SJCRH30 (cell line): ENCODE data around the gene HIPK3. TPM values are rescaled to one million over a fixed set of nuclear protein-coding genes. Genes with fewer than 3 reads are reported as not detected.

Experiments
- DNase-seq, 2 experiments: peaks; one replicate each; pipeline ENCODE4 v3.0.0-alpha.2; 2015 to 2020
- H3K27ac ChIP-seq: fragments of 250-450 bp; sonication (Bioruptor Pico); 2 replicates; pipeline ENCODE4 v1.5.1; 2020; ENCODE audit warnings: mild to moderate bottlenecking, moderate library complexity
- H3K27me3 ChIP-seq: fragments of 250-450 bp; sonication (Bioruptor Pico); 2 replicates; pipeline ENCODE4 v1.5.1; 2020; ENCODE audit warnings: mild to moderate bottlenecking, moderate library complexity
- H3K36me3 ChIP-seq: fragments of 250-450 bp; sonication (Bioruptor Pico); 2 replicates; pipeline ENCODE4 v1.5.1; 2020; ENCODE audit warnings: mild to moderate bottlenecking, moderate library complexity
- H3K4me1 ChIP-seq: fragments of 250-450 bp; sonication (Bioruptor Pico); 2 replicates; pipeline ENCODE4 v1.5.1; 2020; ENCODE audit warnings: mild to moderate bottlenecking, moderate library complexity
- H3K4me3 ChIP-seq: fragments of 250-450 bp; sonication (Bioruptor Pico); 2 replicates; pipeline ENCODE4 v1.5.1; 2020; ENCODE audit warnings: mild to moderate bottlenecking, moderate library complexity
- H3K9me3 ChIP-seq: fragments of 250-450 bp; sonication (Bioruptor Pico); replicated peaks from 2 replicates; pipeline ENCODE4 v1.5.1; 2020; ENCODE audit warnings: mild to moderate bottlenecking, moderate library complexity
- total RNA-seq: library from RNA; depleted of rRNA; stranded (reverse); fragments of >200 nt; shearing (Covaris generic); gene quantifications from 2 replicates; pipeline ENCODE4 v1.2.3, GENCODE V29; 2014; rRNA removed

HIPK3 gene
- total RNA-seq, 1 experiment from 2014 or later, result 51.7 TPM

- no peak for DNase-seq
- no peaks in the 10 kb centered on the region for H3K36me3 ChIP-seq
Measured at GRCh38 chr11:33394431-33395109, 137.4 kb downstream of the HIPK3 start.

DNA sequence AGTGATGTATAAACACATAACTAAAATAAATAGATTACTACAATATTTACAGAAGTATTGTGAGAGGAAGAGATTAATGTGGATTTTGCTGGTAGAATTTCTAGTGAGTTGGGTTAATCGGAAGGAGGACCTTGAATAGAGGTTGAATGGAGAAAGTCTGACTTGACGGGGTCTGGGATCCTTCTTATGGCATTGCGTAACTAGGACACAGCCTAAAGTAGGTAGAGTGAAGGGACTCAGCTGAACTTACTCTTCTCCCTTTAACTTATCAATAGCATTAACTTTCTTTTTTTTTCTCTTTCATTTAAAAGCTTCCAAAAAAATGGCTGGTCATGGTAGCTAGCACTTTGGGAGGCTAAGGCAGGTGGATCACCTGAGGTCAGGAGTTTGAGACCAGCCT, 139.2 kb downstream of the HIPK3 start:
- H3K4me1 ChIP-seq, result peaks cover 9% of the 10 kb centered on the region
- H3K36me3 ChIP-seq, result no peaks in the 10 kb centered on the region
- no peak for DNase-seq

More at GRCh38 chr11:33394431-33395109, 137.4 kb downstream of the HIPK3 start:
- Histone ChIP-seq H3K4me1 (peaks cover 10% of the 10 kb centered on the region), H3K9me3 (no peaks in the 10 kb centered on the region), H3K27me3 (no peaks in the 10 kb centered on the region), H3K27ac (no peak overlapping the region), H3K4me3 (no peak overlapping the region)

GRCh38 chr11:33399421-33399820, 142.2 kb downstream of the HIPK3 start:
- no peaks in the 10 kb centered on the region for H3K9me3 ChIP-seq
- H3K27me3 ChIP-seq, result no peaks in the 10 kb centered on the region
- no peak overlapping the region for H3K27ac ChIP-seq
- no peaks in the 10 kb centered on the region for H3K36me3 ChIP-seq
- H3K4me3 ChIP-seq, result no peak overlapping the region
- peaks cover 13% of the 10 kb centered on the region for H3K4me1 ChIP-seq
- no peak for DNase-seq

More for the DNA sequence above, 139.2 kb downstream of the HIPK3 start:
- Histone ChIP-seq H3K27ac (no peak overlapping the region), H3K9me3 (no peaks in the 10 kb centered on the region), H3K4me3 (no peak overlapping the region), H3K27me3 (no peaks in the 10 kb centered on the region)

GRCh38 chr11:33402066-33402465, 144.9 kb downstream of the HIPK3 start:
- DNase-seq, result peak; percentile 64 to 86

DNA sequence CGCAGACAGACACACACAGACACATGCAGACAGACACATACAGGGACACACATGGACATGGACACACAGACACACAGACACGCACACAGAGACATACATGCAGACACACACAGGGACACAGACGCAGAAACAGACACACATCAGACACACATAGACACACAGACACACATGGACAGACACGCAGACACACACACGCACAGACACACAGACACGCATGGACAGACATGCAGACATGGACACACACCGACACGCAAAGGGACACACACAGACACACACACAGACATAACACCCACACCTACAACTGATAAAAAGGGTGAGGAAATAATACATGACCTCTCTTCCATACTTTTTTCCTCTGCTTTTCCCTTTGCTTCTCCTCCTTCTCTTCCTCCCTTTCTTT, 146.2 kb downstream of the HIPK3 start:
- Histone ChIP-seq H3K27ac (no peak overlapping the region), H3K9me3 (no peaks in the 10 kb centered on the region), H3K4me1 (peaks cover 18% of the 10 kb centered on the region), H3K4me3 (no peak overlapping the region), H3K36me3 (no peaks in the 10 kb centered on the region), H3K27me3 (no peaks in the 10 kb centered on the region)
- no peak for DNase-seq

More at GRCh38 chr11:33402066-33402465, 144.9 kb downstream of the HIPK3 start:
- Histone ChIP-seq H3K4me3 (no peak overlapping the region), H3K9me3 (no peaks in the 10 kb centered on the region), H3K27ac (peak overlapping the region; percentile 14; the same call in 1 of the 2 replicates), H3K27me3 (no peaks in the 10 kb centered on the region), H3K4me1 (peaks cover 13% of the 10 kb centered on the region), H3K36me3 (no peaks in the 10 kb centered on the region)

DNA sequence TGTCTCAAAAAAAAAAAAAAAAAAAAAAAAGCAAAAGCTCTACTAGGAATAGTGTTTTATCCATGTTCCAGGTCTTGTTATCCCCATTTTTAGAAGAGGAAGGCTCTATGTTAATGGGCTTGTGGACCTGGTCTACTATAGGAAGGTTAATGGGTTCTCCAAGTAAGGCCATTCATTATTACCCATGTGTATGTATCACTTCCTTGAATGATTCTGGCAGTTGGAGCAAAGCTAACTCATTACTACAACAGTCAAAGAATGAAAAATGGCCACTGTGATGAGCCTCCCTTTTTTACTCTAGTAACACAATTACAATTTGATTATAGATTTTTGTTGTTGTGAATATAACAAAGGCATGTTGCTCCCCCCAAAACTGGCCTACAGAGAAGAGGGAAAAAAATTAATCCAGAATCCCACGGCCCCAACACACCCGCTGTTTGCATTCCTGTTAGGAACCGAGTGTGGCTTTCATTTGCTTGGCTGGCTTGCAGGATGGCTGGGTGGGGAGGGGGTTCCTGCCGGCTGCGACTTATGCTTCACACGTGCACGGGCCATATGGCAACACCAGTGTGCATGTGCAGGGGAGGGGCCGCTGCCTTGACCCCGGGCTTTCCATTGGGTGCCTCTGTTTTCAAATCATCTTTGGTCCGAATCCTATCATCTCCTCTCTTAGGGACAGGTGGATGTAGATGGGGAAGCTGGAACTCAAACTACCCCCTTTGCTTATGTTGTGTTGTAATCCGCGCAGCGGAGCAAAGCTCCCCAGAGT, 148.8 kb downstream of the HIPK3 start:
- Histone ChIP-seq H3K4me1 (peaks cover 39% of the 10 kb centered on the region), H3K27me3 (no peaks in the 10 kb centered on the region), H3K36me3 (no peaks in the 10 kb centered on the region), H3K4me3 (no peak overlapping the region), H3K9me3 (no peaks in the 10 kb centered on the region), H3K27ac (no peak overlapping the region)
- DNase-seq, result no peak

Other genes with a start within 250 kb of the HIPK3 start
- gene DEPDC7, start 241.5 kb upstream of the HIPK3 start, total RNA-seq, result 18.3 and 21.8 TPM in 2 replicates
- 19.2 and 22.7 TPM in 2 replicates for gene TCP11L1, start 217.8 kb upstream of the HIPK3 start, total RNA-seq
- gene CSTF3, start 95.9 kb upstream of the HIPK3 start, total RNA-seq, result 42.7 and 56.1 TPM in 2 replicates
- gene KIAA1549L, start 118.7 kb downstream of the HIPK3 start, total RNA-seq, result 8.2 and 8.3 TPM in 2 replicates